HuH-7.5 (cell line): Measurements from ENCODE around the gene FBXO36.

Experiments
- DNase-seq: peaks from one replicate; pipeline ENCODE4 v3.0.0; 2011; ENCODE audit warnings: low spot score

Gene FBXO36

GRCh38 chr2:230050136-230050535 lies 127.8 kb downstream of the FBXO36 start:
- DNase-seq: no peak

DNA sequence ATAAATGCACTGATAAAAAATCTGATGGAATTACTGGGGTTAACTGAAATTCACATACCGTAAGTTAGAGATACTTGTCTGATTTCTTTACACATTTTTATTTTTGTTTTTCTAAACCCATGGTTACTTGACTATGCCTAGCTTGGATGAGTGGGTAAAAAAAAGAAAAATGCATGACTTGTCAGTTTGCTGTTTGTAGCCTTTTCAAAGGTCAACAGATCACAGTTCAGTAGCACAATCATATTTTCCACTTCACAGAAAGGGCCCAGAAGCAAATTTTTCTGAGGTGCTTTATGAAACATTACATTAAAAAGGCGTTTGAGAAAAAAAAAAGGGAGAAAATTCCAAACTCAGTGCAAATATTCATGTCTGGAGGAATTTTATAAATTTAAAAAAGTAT lies 130.0 kb downstream of the FBXO36 start:
- no peak for DNase-seq

GRCh38 chr2:230053753-230054478 lies 131.6 kb downstream of the FBXO36 start:
- no peak for DNase-seq

- no peak for DNase-seq
Measured at GRCh38 chr2:230060672-230061293, 138.5 kb downstream of the FBXO36 start.
